ENCODE results near the gene DLGAP3. TPM values are rescaled to one million over a fixed set of nuclear protein-coding genes. Genes with fewer than 3 reads are reported as not detected.

DLGAP3 gene
- total RNA-seq, 1 donor = not detected

GRCh38 chr1:34865573-34865972, 63.9 kb downstream of the DLGAP3 start:
- Histone ChIP-seq H3K4me3 (ENCODE audit: insufficient read depth, low read length) (peak overlapping the region; percentile 83), H3K4me2 (ENCODE audit: insufficient read depth, low read length) (peak overlapping the region; percentile 82), H3K36me3 (ENCODE audit: insufficient read depth, low read length) (no peaks in the 10 kb centered on the region), H3K27me3 (ENCODE audit: insufficient read depth, low read length) (peaks cover 13% of the 10 kb centered on the region), H3K79me2 (ENCODE audit: insufficient read depth, low read length) (no peaks in the 10 kb centered on the region), H3K9me3 (ENCODE audit: low read depth, low read length) (no peaks in the 10 kb centered on the region), H2AFZ (ENCODE audit: low read length) (peak overlapping the region; percentile 85), H4K20me1 (ENCODE audit: insufficient read depth, low read length) (no peaks in the 10 kb centered on the region), H3K27ac (ENCODE audit: low read depth, low read length) (no peak overlapping the region), H3K4me1 (ENCODE audit: insufficient read depth, low read length) (peaks cover 2% of the 10 kb centered on the region)
- DNase-seq (ENCODE audit: insufficient read length, low spot score, missing footprints) = no peak
- no peak for TF ChIP-seq CTCF (IDR thresholded peaks at IDR 0.05; ENCODE audit: extremely low read depth, low read depth, low read length)

- Histone ChIP-seq H3K9me3 (ENCODE audit: low read depth, low read length) (no peaks in the 10 kb centered on the region), H3K4me3 (ENCODE audit: insufficient read depth, low read length) (no peak overlapping the region), H3K4me1 (ENCODE audit: insufficient read depth, low read length) (peaks cover 6% of the 10 kb centered on the region), H3K27ac (ENCODE audit: low read depth, low read length) (no peak overlapping the region), H3K4me2 (ENCODE audit: insufficient read depth, low read length) (no peak overlapping the region), H3K36me3 (ENCODE audit: insufficient read depth, low read length) (no peaks in the 10 kb centered on the region), H4K20me1 (ENCODE audit: insufficient read depth, low read length) (no peaks in the 10 kb centered on the region), H3K27me3 (ENCODE audit: insufficient read depth, low read length) (peaks cover 13% of the 10 kb centered on the region), H2AFZ (ENCODE audit: low read length) (no peak overlapping the region), H3K79me2 (ENCODE audit: insufficient read depth, low read length) (no peaks in the 10 kb centered on the region)
- DNase-seq (ENCODE audit: insufficient read length, low spot score, missing footprints) = no peak
- TF ChIP-seq CTCF (IDR thresholded peaks at IDR 0.05; ENCODE audit: extremely low read depth, low read depth, low read length) = no peak
Measured at GRCh38 chr1:34864759-34865158, 64.7 kb downstream of the DLGAP3 start.

GRCh38 chr1:34863501-34863900, 65.9 kb downstream of the DLGAP3 start:
- Histone ChIP-seq H3K9me3 (ENCODE audit: low read depth, low read length) (no peaks in the 10 kb centered on the region), H3K4me3 (ENCODE audit: insufficient read depth, low read length) (no peak overlapping the region), H3K36me3 (ENCODE audit: insufficient read depth, low read length) (no peaks in the 10 kb centered on the region), H3K4me2 (ENCODE audit: insufficient read depth, low read length) (no peak overlapping the region), H4K20me1 (ENCODE audit: insufficient read depth, low read length) (peaks cover 4% of the 10 kb centered on the region), H3K27me3 (ENCODE audit: insufficient read depth, low read length) (peaks cover 13% of the 10 kb centered on the region), H3K27ac (ENCODE audit: low read depth, low read length) (no peak overlapping the region), H3K79me2 (ENCODE audit: insufficient read depth, low read length) (peaks cover 11% of the 10 kb centered on the region), H2AFZ (ENCODE audit: low read length) (no peak overlapping the region), H3K4me1 (ENCODE audit: insufficient read depth, low read length) (peaks cover 10% of the 10 kb centered on the region)
- TF ChIP-seq CTCF (IDR thresholded peaks at IDR 0.05; ENCODE audit: extremely low read depth, low read depth, low read length) = no peak
- DNase-seq (ENCODE audit: insufficient read length, low spot score, missing footprints) = no peak

GRCh38 chr1:34859446-34860200, 69.8 kb downstream of the DLGAP3 start, which contains the start of gene SMIM12:
Gene SMIM12 (minus strand): TSS chr1:34859749. CDS start chr1:34855977, 3,772 bp downstream.
- peak; percentile 90 for TF ChIP-seq CTCF (IDR thresholded peaks at IDR 0.05; ENCODE audit: extremely low read depth, low read depth, low read length)
- peak; percentile 99 for DNase-seq (ENCODE audit: insufficient read length, low spot score, missing footprints)
- H3K9me3 ChIP-seq (ENCODE audit: low read depth, low read length) = no peaks in the 10 kb centered on the region
- peak within 1 kb of the TSS; percentile 94 for H3K4me2 ChIP-seq (ENCODE audit: insufficient read depth, low read length)
- H3K79me2 ChIP-seq (ENCODE audit: insufficient read depth, low read length) = peaks cover 49% of the 10 kb centered on the region
- H2AFZ ChIP-seq (ENCODE audit: low read length) = peak within 1 kb of the TSS; percentile 94
- peaks cover 15% of the 10 kb centered on the region for H3K4me1 ChIP-seq (ENCODE audit: insufficient read depth, low read length)
- peaks cover 25% of the 10 kb centered on the region for H4K20me1 ChIP-seq (ENCODE audit: insufficient read depth, low read length)
- H3K27me3 ChIP-seq (ENCODE audit: insufficient read depth, low read length) = peaks cover 8% of the 10 kb centered on the region
- H3K27ac ChIP-seq (ENCODE audit: low read depth, low read length) = peak within 1 kb of the TSS; percentile 86
- peak within 1 kb of the TSS; percentile 95 for H3K4me3 ChIP-seq (ENCODE audit: insufficient read depth, low read length)
- H3K36me3 ChIP-seq (ENCODE audit: insufficient read depth, low read length) = peaks cover 11% of the 10 kb centered on the region
